H1 (cell line): ENCODE results near the gene NAIF1.

Experiments used
- CTCF ChIP-seq, 3 experiments: IDR thresholded peaks; 1 replicate in 2 of 3; 2 replicates in 1 of 3; pipeline versions ENCODE4 v1.5.1 to v1.6.1; 2011; ENCODE audit warnings: low read length in 3 of 3, mild to moderate bottlenecking in 3 of 3, inconsistent platforms in 2 of 3, low read depth in 1 of 3, moderate library complexity in 1 of 3; ENCODE audit not compliant: insufficient read depth in 1 of 3; ENCODE audit errors: control extremely low read depth in 1 of 3
- SIX5 ChIP-seq: IDR thresholded peaks from 2 replicates; pipeline ENCODE4 v1.6.1; 2011; ENCODE audit warnings: mild to moderate bottlenecking, low read depth, low read length
- YY1 ChIP-seq: IDR thresholded peaks from 2 replicates; pipeline ENCODE4 v1.6.1; 2011; ENCODE audit warnings: low read depth, mild to moderate bottlenecking, low read length

- TF ChIP-seq SIX5 (no peak), CTCF (IDR thresholded peaks at IDR 0.05; ENCODE audit: control extremely low read depth in 1 of 3, insufficient read depth in 1 of 3, low read depth in 1 of 3, low read length in 3 of 3) (no peak), YY1 (no peak)
Measured at GRCh38 chr9:128113526-128114325, 46.6 kb upstream of the NAIF1 start.
